PC-3 (cell line): ENCODE data around the gene CIAO1. TPM values are rescaled to one million over a fixed set of nuclear protein-coding genes. Genes with fewer than 3 reads are reported as not detected.

ENCODE experiments used
- ATAC-seq: fragments of 200-7000 bp; cut with Tn5 transposase; 2 replicates; pipeline ENCODE4 v1.9.1; 2020; ENCODE audit warnings: mild to moderate bottlenecking, moderate library complexity
- BruUV-seq: library from RNA; stranded (reverse); fragments of 400-500 nt; replicated peaks from 2 replicates; lab custom pipeline; 2021; lab: Mats Ljungman, UMichigan
- CTCF ChIA-PET: fragments of 300-600 bp; sonication (Branson Sonifier 250); formaldehyde crosslinking; loops from one replicate; lab custom pipeline; 2022; ENCODE audit warnings: antibody characterized with exemption; lab: Charles Lee
- POLR2A ChIA-PET: fragments of 300-600 bp; sonication (Branson Sonifier 250); formaldehyde crosslinking; loops from one replicate; lab custom pipeline; 2022; ENCODE audit warnings: antibody characterized with exemption; ENCODE audit not compliant: unreplicated experiment; lab: Charles Lee
- DNase-seq: peaks from one replicate; pipeline ENCODE4 v3.0.0-alpha.2; 2015
- H2AFZ ChIP-seq: fragments of 300-600 bp; sonication (generic); 2 replicates; pipeline ENCODE4 v1.6.0; 2016; ENCODE audit warnings: antibody characterized with exemption, low read length
- H3F3A ChIP-seq: fragments of 300-600 bp; sonication (generic); one replicate; pipeline ENCODE4 v1.6.0; 2017; ENCODE audit warnings: antibody characterized with exemption, low read length, control low read depth, mild to moderate bottlenecking; ENCODE audit not compliant: unreplicated experiment
- H3K27ac ChIP-seq: fragments of 300-600 bp; sonication (generic); 2 replicates; pipeline ENCODE4 v1.5.1; 2016; ENCODE audit warnings: mild to moderate bottlenecking, low read length
- H3K27me3 ChIP-seq: fragments of 300-600 bp; sonication (generic); 2 replicates; pipeline ENCODE4 v1.6.1; 2016; ENCODE audit warnings: low read length, mixed read lengths
- H3K36me3 ChIP-seq: fragments of 300-600 bp; sonication (generic); 2 replicates; pipeline ENCODE4 v1.6.1; 2016; ENCODE audit warnings: low read depth, mixed run types, low read length, mixed read lengths
- H3K4me1 ChIP-seq: fragments of 300-600 bp; sonication (generic); 2 replicates; pipeline ENCODE4 v1.5.1; 2016; ENCODE audit warnings: low read length; ENCODE audit not compliant: insufficient read depth
- H3K4me2 ChIP-seq: fragments of 300-600 bp; sonication (generic); 2 replicates; pipeline ENCODE4 v1.6.0; 2016; ENCODE audit warnings: low read length
- H3K4me3 ChIP-seq: fragments of 300-600 bp; sonication (generic); 2 replicates; pipeline ENCODE4 v1.5.1; 2016; ENCODE audit warnings: mild to moderate bottlenecking, low read length, mixed read lengths
- H3K79me2 ChIP-seq: fragments of 300-600 bp; sonication (generic); 2 replicates; pipeline ENCODE4 v1.6.1; 2017; ENCODE audit warnings: low read length, mixed read lengths
- H3K9ac ChIP-seq: fragments of 300-600 bp; sonication (generic); 2 replicates; pipeline ENCODE4 v1.6.0; 2016; ENCODE audit warnings: mild to moderate bottlenecking, low read length
- H3K9me2 ChIP-seq: fragments of 300-600 bp; sonication (generic); replicated peaks from 2 replicates; pipeline ENCODE4 v1.6.1; 2016; ENCODE audit warnings: mixed run types, low read length, mixed read lengths
- H3K9me3 ChIP-seq: fragments of 300-600 bp; sonication (generic); 2 replicates; pipeline ENCODE4 v1.6.1; 2016; ENCODE audit warnings: low read length, mixed read lengths
- H4K20me1 ChIP-seq: fragments of 300-600 bp; sonication (generic); 2 replicates; pipeline ENCODE4 v1.6.1; 2016; ENCODE audit warnings: low read length, mixed read lengths
- CTCF ChIP-seq: fragments of 300-600 bp; sonication (generic); conservative IDR thresholded peaks from 2 replicates; pipeline ENCODE4 v1.5.1; 2017; ENCODE audit warnings: antibody characterized with exemption, low read depth, mild to moderate bottlenecking, low read length
- EZH2 ChIP-seq: fragments of 300-600 bp; sonication (generic); IDR thresholded peaks from one replicate; pipeline ENCODE4 v1.6.1; 2017; ENCODE audit warnings: antibody characterized with exemption, mild to moderate bottlenecking, low read length; ENCODE audit not compliant: unreplicated experiment
- EZH2phosphoT487 ChIP-seq: fragments of 300-600 bp; sonication (generic); IDR thresholded peaks from 2 replicates; pipeline ENCODE4 v1.6.1; 2018; ENCODE audit warnings: mild to moderate bottlenecking, antibody characterized with exemption, low read length, borderline replicate concordance
- intact Hi-C: fragments of 100-400 bp; cut with micrococcal nuclease; formaldehyde crosslinking; loops from 2 replicates; pipeline ENCODE4 v1.9.0; 2023
- total RNA-seq: library from RNA; depleted of rRNA; stranded (reverse); fragments of >200 nt; gene quantifications from 2 replicates; pipeline ENCODE4 v1.2.3, GENCODE V29; 2014

Gene CIAO1
- total RNA-seq, 1 experiment from 2014 or later: 130 TPM

DNA sequence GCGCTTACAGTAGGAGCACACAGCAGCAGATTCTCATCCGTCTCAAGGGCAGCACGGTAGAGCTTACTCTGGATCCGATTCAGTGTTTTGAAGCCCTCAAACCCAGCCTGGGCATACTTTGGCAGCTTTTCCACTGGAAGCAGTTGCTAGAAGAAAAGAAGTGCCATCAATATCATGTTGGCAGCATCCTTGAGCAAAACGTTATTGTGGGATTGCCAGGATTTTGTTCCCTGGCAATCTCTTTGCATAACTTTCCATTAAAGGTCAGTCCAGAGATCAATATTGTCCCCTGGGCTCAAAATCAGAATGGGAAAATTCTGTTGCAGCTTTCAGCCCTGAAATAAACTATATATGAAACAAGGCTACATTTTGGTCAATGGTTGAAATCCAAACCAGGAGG, 30.9 kb downstream of the CIAO1 start:
- H3K4me1 ChIP-seq: no peaks in the 10 kb centered on the region
- H4K20me1 ChIP-seq: peaks cover 5% of the 10 kb centered on the region; the same call in 1 of the 2 replicates
- no peaks in the 10 kb centered on the region for H3K9me2 ChIP-seq
- ChIA-PET POLR2A (interaction anchor here (0.7 kb wide), 1 partner anchor 911 kb away, joined by 3 read pairs; no protein-coding TSS in a partner anchor), CTCF (no interaction called here)
- H3K9me3 ChIP-seq: no peaks in the 10 kb centered on the region
- no TSS peak for BruUV-seq
- peaks cover 89% of the 10 kb centered on the region for H3K36me3 ChIP-seq
- ATAC-seq (no peak), DNase-seq (no peak)
- no peak overlapping the region for H2AFZ ChIP-seq
- H3F3A ChIP-seq: no peaks in the 10 kb centered on the region
- H3K27me3 ChIP-seq: no peaks in the 10 kb centered on the region
- H3K4me3 ChIP-seq: no peak overlapping the region
- no peak overlapping the region for H3K4me2 ChIP-seq
- H3K79me2 ChIP-seq: peaks cover 11% of the 10 kb centered on the region
- no peak overlapping the region for H3K27ac ChIP-seq
- H3K9ac ChIP-seq: no peak overlapping the region
- TF ChIP-seq EZH2phosphoT487: no peak
- TF ChIP-seq CTCF: no peak
- TF ChIP-seq EZH2: no peak
- intact Hi-C loops: no loop called here

DNA sequence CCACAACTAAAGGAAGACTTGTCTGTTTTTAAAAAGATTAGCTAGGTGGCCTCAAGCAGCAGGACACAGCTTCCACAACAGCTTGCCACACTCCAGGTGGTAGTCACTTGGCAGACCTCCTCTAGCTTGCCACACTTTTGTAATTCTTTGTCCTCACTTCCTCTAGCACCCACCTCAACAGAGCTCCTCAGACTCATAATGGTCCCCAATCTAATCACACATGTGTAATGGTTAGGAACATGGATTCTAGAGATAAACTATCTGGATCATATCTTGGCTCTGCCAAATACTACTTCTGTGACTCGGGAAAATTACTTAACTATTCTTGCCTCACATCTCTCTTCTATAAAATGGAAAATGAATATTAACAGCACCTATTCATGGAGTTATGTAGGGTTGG, 35.8 kb downstream of the CIAO1 start:
- Histone ChIP-seq H3K27ac (no peak overlapping the region), H3K9me2 (no peaks in the 10 kb centered on the region), H3K4me3 (no peak overlapping the region), H4K20me1 (peaks cover 18% of the 10 kb centered on the region; the same call in 1 of the 2 replicates), H3F3A (no peaks in the 10 kb centered on the region), H3K27me3 (no peaks in the 10 kb centered on the region), H2AFZ (no peak overlapping the region), H3K36me3 (peaks cover 72% of the 10 kb centered on the region), H3K9me3 (no peaks in the 10 kb centered on the region), H3K4me2 (no peak overlapping the region), H3K9ac (no peak overlapping the region), H3K4me1 (peaks cover 19% of the 10 kb centered on the region), H3K79me2 (peaks cover 56% of the 10 kb centered on the region)
- CTCF ChIA-PET: no interaction called here
- no peak for DNase-seq
- intact Hi-C loops: no loop called here
- no peak for TF ChIP-seq EZH2
- TF ChIP-seq EZH2phosphoT487: no peak
- no peak for TF ChIP-seq CTCF
- POLR2A ChIA-PET: no interaction called here
- no peak for ATAC-seq
- BruUV-seq: no TSS peak

DNA sequence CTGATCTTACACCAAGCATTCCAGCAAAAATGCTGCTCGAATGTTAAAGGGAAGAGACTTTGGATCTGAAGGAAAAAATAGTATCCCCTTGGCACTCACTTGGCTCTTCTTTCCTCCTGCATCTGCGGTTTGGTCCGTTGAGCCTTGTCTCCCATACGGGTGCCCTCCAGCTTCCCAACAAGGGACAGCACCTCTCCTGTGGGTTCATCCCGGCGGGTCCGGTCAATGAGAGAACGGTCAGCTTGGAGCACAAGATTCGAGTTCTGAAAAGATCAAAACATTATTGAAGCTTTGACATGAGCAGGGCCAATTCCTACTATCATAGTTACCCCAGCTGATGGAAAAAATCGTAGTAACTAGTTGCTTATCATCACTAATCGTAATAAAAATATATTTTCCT, 38.6 kb downstream of the CIAO1 start:
- no peak for TF ChIP-seq CTCF
- no peak for TF ChIP-seq EZH2
- TF ChIP-seq EZH2phosphoT487: no peak
- intact Hi-C loops: loop anchor here (1.0 kb wide), 1 partner anchor 36 kb away; no protein-coding TSS in a partner anchor
- peaks cover 44% of the 10 kb centered on the region for H3K36me3 ChIP-seq
- BruUV-seq: no TSS peak
- no peaks in the 10 kb centered on the region for H3K9me2 ChIP-seq
- peaks cover 19% of the 10 kb centered on the region for H3K4me1 ChIP-seq
- H4K20me1 ChIP-seq: peaks cover 18% of the 10 kb centered on the region; the same call in 1 of the 2 replicates
- ATAC-seq (no peak), DNase-seq (no peak)
- CTCF ChIA-PET: interaction anchor here (0.6 kb wide), 1 partner anchor 141 kb away, joined by 4 read pairs; no protein-coding TSS in a partner anchor
- no peaks in the 10 kb centered on the region for H3F3A ChIP-seq
- H3K27ac ChIP-seq: no peak overlapping the region
- peak overlapping the region; percentile 99 for H3K4me2 ChIP-seq
- H3K9ac ChIP-seq: peak overlapping the region; percentile 94
- peaks cover 56% of the 10 kb centered on the region for H3K79me2 ChIP-seq
- POLR2A ChIA-PET: interaction anchor here (0.6 kb wide), 1 partner anchor 173 kb away, joined by 3 read pairs; no protein-coding TSS in a partner anchor
- no peaks in the 10 kb centered on the region for H3K27me3 ChIP-seq
- H3K4me3 ChIP-seq: peak overlapping the region; percentile 91
- peak overlapping the region; percentile 81; the same call in 1 of the 2 replicates for H2AFZ ChIP-seq
- H3K9me3 ChIP-seq: no peaks in the 10 kb centered on the region
